IMR-90 (cell line): ENCODE data around the gene IGF2BP3. TPM values are rescaled to one million over a fixed set of nuclear protein-coding genes. Genes with fewer than 3 reads are reported as not detected.

Source experiments
- ATAC-seq: fragments of 200-7000 bp; cut with Tn5 transposase; 2 replicates; pipeline ENCODE4 v1.9.1; 2020; ENCODE audit warnings: low read depth, mild to moderate bottlenecking, moderate library complexity
- BruUV-seq: library from RNA; stranded (reverse); fragments of 400-500 nt; replicated peaks from 2 replicates; lab custom pipeline; 2021; lab: Mats Ljungman, UMichigan
- CTCF ChIA-PET: fragments of 300-600 bp; formaldehyde crosslinking; extraction: SDS; loops from one replicate; lab custom pipeline; 2021; ENCODE audit warnings: antibody characterized with exemption; lab: Yijun Ruan, JAX
- POLR2A ChIA-PET: fragments of 300-600 bp; sonication (Branson Sonifier 250); formaldehyde crosslinking; loops from one replicate; lab custom pipeline; 2022; ENCODE audit warnings: antibody characterized with exemption; ENCODE audit not compliant: unreplicated experiment; lab: Charles Lee
- DNase-seq: peaks from one replicate; pipeline ENCODE4 v3.0.0; 2013
- H2AFZ ChIP-seq: replicated peaks from 2 replicates; pipeline ENCODE3; 2013; ENCODE audit warnings: low read length, mild to moderate bottlenecking; ENCODE audit not compliant: poor library complexity
- H2AK5ac ChIP-seq: 2 replicates; pipeline ENCODE4 v1.6.1; 2013; ENCODE audit warnings: low read depth, low read length, inconsistent platforms
- H2AK9ac ChIP-seq: replicated peaks from 2 replicates; pipeline ENCODE3; 2013; ENCODE audit warnings: mild to moderate bottlenecking, low read depth, low read length, moderate library complexity; ENCODE audit not compliant: poor library complexity
- H2BK120ac ChIP-seq: 2 replicates; pipeline ENCODE4 v1.6.1; 2013; ENCODE audit warnings: low read depth, low read length, inconsistent platforms
- H2BK15ac ChIP-seq: 3 replicates; pipeline ENCODE4 v1.6.1; 2013; ENCODE audit warnings: low read depth, low read length, inconsistent platforms
- H2BK20ac ChIP-seq: 2 replicates; pipeline ENCODE4 v1.6.1; 2013; ENCODE audit warnings: low read depth, mild to moderate bottlenecking, inconsistent platforms, low read length, moderate library complexity
- H2BK5ac ChIP-seq: 2 replicates; pipeline ENCODE4 v1.6.1; 2013; ENCODE audit warnings: mild to moderate bottlenecking, low read depth, low read length, inconsistent platforms; ENCODE audit not compliant: poor library complexity, severe bottlenecking
- H3K14ac ChIP-seq: replicated peaks from 2 replicates; pipeline ENCODE4 v1.6.1; 2013; ENCODE audit warnings: low read depth, low read length, inconsistent platforms
- H3K18ac ChIP-seq: 2 replicates; pipeline ENCODE4 v1.6.1; 2013; ENCODE audit warnings: low read depth, low read length, control low read depth
- H3K23ac ChIP-seq: 2 replicates; pipeline ENCODE4 v1.6.1; 2013; ENCODE audit warnings: low read depth, low read length, inconsistent platforms
- H3K27ac ChIP-seq: 2 replicates; pipeline ENCODE4 v1.5.1; 2013; ENCODE audit warnings: mild to moderate bottlenecking, control low read depth, low read length; ENCODE audit not compliant: insufficient read depth
- H3K27me3 ChIP-seq: 2 replicates; pipeline ENCODE4 v1.6.1; 2013; ENCODE audit warnings: low read length; ENCODE audit not compliant: control insufficient read depth, insufficient read depth
- H3K36me3 ChIP-seq: 2 replicates; pipeline ENCODE4 v1.6.1; 2013; ENCODE audit warnings: low read length, mixed read lengths; ENCODE audit not compliant: control insufficient read depth, insufficient read depth
- H3K4ac ChIP-seq: 2 replicates; pipeline ENCODE4 v1.6.1; 2013; ENCODE audit warnings: low read depth, low read length, inconsistent platforms
- H3K4me1 ChIP-seq: 2 replicates; pipeline ENCODE4 v1.6.1; 2013; ENCODE audit warnings: low read length, mixed read lengths; ENCODE audit not compliant: control insufficient read depth, insufficient read depth
- H3K4me2 ChIP-seq: 2 replicates; pipeline ENCODE4 v1.6.1; 2013; ENCODE audit warnings: low read depth, mild to moderate bottlenecking, control low read depth, low read length, moderate library complexity
- H3K4me3 ChIP-seq: 2 replicates; pipeline ENCODE4 v1.5.1; 2013; ENCODE audit warnings: low read depth, mild to moderate bottlenecking, control low read depth, low read length, moderate library complexity; ENCODE audit not compliant: insufficient read depth
- H3K56ac ChIP-seq: 2 replicates; pipeline ENCODE4 v1.6.1; 2013; ENCODE audit warnings: low read length, inconsistent platforms; ENCODE audit not compliant: insufficient read depth; ENCODE audit errors: extremely low read depth
- H3K79me1 ChIP-seq, 2 experiments: 2 replicates each; pipeline ENCODE4 v1.6.1; 2013; ENCODE audit warnings: low read length in 2 of 2, inconsistent platforms in 1 of 2, low read depth in 1 of 2
- H3K9ac ChIP-seq: 2 replicates; pipeline ENCODE4 v1.6.1; 2013; ENCODE audit warnings: low read depth, low read length, control low read depth
- H3K9me1 ChIP-seq: 2 replicates; pipeline ENCODE4 v1.6.1; 2013; ENCODE audit warnings: low read length, inconsistent platforms; ENCODE audit not compliant: insufficient read depth
- H3K9me3 ChIP-seq: 2 replicates; pipeline ENCODE4 v1.6.1; 2013; ENCODE audit warnings: low read length; ENCODE audit not compliant: control insufficient read depth, insufficient read depth
- H4K20me1 ChIP-seq: 2 replicates; pipeline ENCODE4 v1.6.1; 2013; ENCODE audit warnings: low read length, inconsistent platforms; ENCODE audit not compliant: insufficient read depth
- H4K5ac ChIP-seq: 2 replicates; pipeline ENCODE4 v1.6.1; 2013; ENCODE audit warnings: mild to moderate bottlenecking, low read depth, low read length, control low read depth
- H4K8ac ChIP-seq, 2 experiments: 2 replicates each; pipeline ENCODE4 v1.6.1; 2013; ENCODE audit warnings: low read depth in 2 of 2, low read length in 2 of 2, control low read depth in 1 of 2, inconsistent platforms in 1 of 2
- H4K91ac ChIP-seq: 2 replicates; pipeline ENCODE4 v1.6.1; 2013; ENCODE audit warnings: low read depth, low read length, inconsistent platforms; ENCODE audit not compliant: insufficient read depth
- BHLHE40 ChIP-seq: fragments of 150-350 bp; IDR thresholded peaks from 2 replicates; pipeline ENCODE4 v1.6.1; 2016; ENCODE audit warnings: mild to moderate bottlenecking, low read depth, low read length
- CEBPB ChIP-seq: IDR thresholded peaks from 2 replicates; pipeline ENCODE4 v1.6.1; 2012; ENCODE audit warnings: low read depth, low read length, improper control_type of control experiment
- CHD1 ChIP-seq: IDR thresholded peaks from 2 replicates; pipeline ENCODE4 v1.6.1; 2012; ENCODE audit warnings: low read depth, low read length, improper control_type of control experiment
- CTCF ChIP-seq: conservative IDR thresholded peaks from 2 replicates; pipeline ENCODE4 v1.5.1; 2012; ENCODE audit warnings: mild to moderate bottlenecking, low read depth, low read length, improper control_type of control experiment
- ELK1 ChIP-seq: fragments of 150-350 bp; IDR thresholded peaks from 2 replicates; pipeline ENCODE4 v1.6.1; 2016; ENCODE audit warnings: low read depth, mild to moderate bottlenecking, low read length, moderate library complexity, borderline replicate concordance
- FOS ChIP-seq: fragments of 150-350 bp; IDR thresholded peaks from 2 replicates; pipeline ENCODE4 v1.6.1; 2016; ENCODE audit warnings: low read depth, low read length
- MAFK ChIP-seq: IDR thresholded peaks from 2 replicates; pipeline ENCODE4 v1.6.1; 2012; ENCODE audit warnings: low read depth, low read length, improper control_type of control experiment
- MAZ ChIP-seq: IDR thresholded peaks from 2 replicates; pipeline ENCODE4 v1.6.1; 2012; ENCODE audit warnings: low read depth, mild to moderate bottlenecking, low read length, improper control_type of control experiment, moderate library complexity, borderline replicate concordance
- MXI1 ChIP-seq: IDR thresholded peaks from 2 replicates; pipeline ENCODE4 v1.6.1; 2012; ENCODE audit warnings: low read depth, mild to moderate bottlenecking, low read length, moderate library complexity, borderline replicate concordance
- NFE2L2 ChIP-seq: fragments of 150-350 bp; IDR thresholded peaks from 2 replicates; pipeline ENCODE4 v1.6.1; 2016; ENCODE audit warnings: low read depth, mild to moderate bottlenecking, low read length
- POLR2A ChIP-seq: IDR thresholded peaks from 2 replicates; pipeline ENCODE4 v1.6.1; 2012; ENCODE audit warnings: mild to moderate bottlenecking, low read depth, low read length
- RAD21 ChIP-seq: IDR thresholded peaks from 2 replicates; pipeline ENCODE4 v1.6.1; 2012; ENCODE audit warnings: low read length, improper control_type of control experiment
- RCOR1 ChIP-seq: IDR thresholded peaks from 2 replicates; pipeline ENCODE4 v1.6.1; 2012; ENCODE audit warnings: mild to moderate bottlenecking, low read length, improper control_type of control experiment; ENCODE audit not compliant: insufficient replicate concordance
- RFX5 ChIP-seq: IDR thresholded peaks from 2 replicates; pipeline ENCODE4 v1.8.0; 2012; ENCODE audit warnings: low read depth, mild to moderate bottlenecking, low read length, moderate library complexity
- USF2 ChIP-seq: fragments of 150-350 bp; IDR thresholded peaks from 2 replicates; pipeline ENCODE4 v1.6.1; 2017; ENCODE audit warnings: mild to moderate bottlenecking, antibody characterized with exemption, low read length, low read depth
- WGBS, 2 experiments: methylation state at CpG; one replicate each; pipeline versions ENCODE4 v1.1.5 to v1.1.7; 2013; ENCODE audit warnings: missing lambda C conversion rate in 2 of 2; ENCODE audit not compliant: insufficient read length in 1 of 2; ENCODE audit errors: extremely low coverage in 2 of 2; 5-methylcytosine and 5-hydroxymethylcytosine counted together
- dilution Hi-C: fragments of 300-500 bp; cut with HindIII; formaldehyde crosslinking; loops from one replicate; pipeline ENCODE4 v1.14.3; 2018; ENCODE audit warnings: low sequenced_read_pairs; ENCODE audit not compliant: unreplicated experiment
- in situ Hi-C: fragments of 300-500 bp; cut with MboI; formaldehyde crosslinking; loops from 3 replicates; pipeline ENCODE4 v1.14.3; 2019; ENCODE audit warnings: low sequenced_read_pairs, inconsistent platforms, mixed read lengths
- intact Hi-C: fragments of 100-400 bp; cut with micrococcal nuclease; formaldehyde crosslinking; loops from 2 replicates; pipeline ENCODE4 v1.10.0; 2022
- polyA plus RNA-seq, 3 experiments: library from polyadenylated mRNA; depleted of rRNA; stranded (reverse); fragments of >200 nt; gene quantifications; 2 replicates each; pipeline ENCODE4 v1.2.3, GENCODE V29; 2012; ENCODE audit warnings: low replicate concordance in 1 of 3
- total RNA-seq: library from RNA; depleted of rRNA; stranded (reverse); fragments of >200 nt; gene quantifications from 2 replicates; pipeline ENCODE4 v1.2.3, GENCODE V29; 2012

The IGF2BP3 gene
- total and polyA plus RNA-seq, 2 of the 4 experiments (the other 2 are of a cell fraction) = 50.9 to 59.3 TPM

GRCh38 chr7:23347682-23348180, 122.6 kb downstream of the IGF2BP3 start:
- in situ Hi-C loops = no loop called here
- H3K14ac ChIP-seq = peak overlapping the region; percentile 68
- H3K27ac ChIP-seq = peak overlapping the region; percentile 43
- dilution Hi-C loops = no loop called here
- peak; percentile 67 for ATAC-seq
- H3K9ac ChIP-seq = peak overlapping the region; percentile 21; the same call in 1 of the 2 replicates
- peak overlapping the region; percentile 46; the same call in 1 of the 2 replicates for H3K18ac ChIP-seq
- peak overlapping the region; percentile 66; the same call in 1 of the 2 replicates for H3K4me2 ChIP-seq
- intact Hi-C loops = no loop called here
- peak overlapping the region; percentile 92; the same call in 1 of the 3 replicates for H2BK15ac ChIP-seq
- DNase-seq = peak; percentile 91
- H3K9me3 ChIP-seq = no peaks in the 10 kb centered on the region
- peak overlapping the region; percentile 38 to 82; a peak in 2 of 4 replicates for H4K8ac ChIP-seq
- peaks cover 33% of the 10 kb centered on the region for H3K9me1 ChIP-seq
- H4K91ac ChIP-seq = peak overlapping the region; percentile 89
- peak overlapping the region; percentile 81 for H2BK20ac ChIP-seq
- no peak overlapping the region for H2AFZ ChIP-seq
- peak overlapping the region; percentile 84 for H2BK120ac ChIP-seq
- peaks cover 13% of the 10 kb centered on the region for H3K36me3 ChIP-seq
- BruUV-seq = no TSS peak
- peak overlapping the region; percentile 21; the same call in 1 of the 2 replicates for H3K4me3 ChIP-seq
- ChIA-PET CTCF (interaction anchor here (0.9 to 1.7 kb wide), 2 partner anchors 10 to 75 kb away, joined by 3 to 5 read pairs; no protein-coding TSS in a partner anchor), POLR2A (no interaction called here)
- no peaks in the 10 kb centered on the region for H3K27me3 ChIP-seq
- H2AK9ac ChIP-seq = no peak overlapping the region
- H3K79me1 ChIP-seq = peaks cover 19 to 69% of the 10 kb centered on the region in 2 experiments
- peak overlapping the region; percentile 72; the same call in 1 of the 2 replicates for H3K56ac ChIP-seq
- peak overlapping the region; percentile 92 for H2AK5ac ChIP-seq
- WGBS, 2 experiments = no CpG with 5 or more reads among the region's 8 CpGs
- peak overlapping the region; percentile 91 for H2BK5ac ChIP-seq
- peaks cover 28% of the 10 kb centered on the region for H3K4me1 ChIP-seq
- no peak overlapping the region for H4K5ac ChIP-seq
- H3K23ac ChIP-seq = peak overlapping the region; percentile 54
- H4K20me1 ChIP-seq = peaks cover 4% of the 10 kb centered on the region; the same call in 1 of the 2 replicates
- peak overlapping the region; percentile 70; the same call in 1 of the 2 replicates for H3K4ac ChIP-seq
- TF ChIP-seq MXI1 (no peak), USF2 (no peak), ELK1 (no peak), MAZ (no peak), RCOR1 (no peak), CHD1 (no peak), FOS (peak; percentile 89), POLR2A (no peak), NFE2L2 (peak; percentile 83), CTCF (no peak), RAD21 (no peak), BHLHE40 (peak; percentile 38; the same call in 1 of the 2 replicates), CEBPB (peak; percentile 36; the same call in 1 of the 2 replicates), MAFK (peak; percentile 64), RFX5 (no peak)
